ENCODE data around the gene VWA5B2.

Gene VWA5B2

GRCh38 chr3:184228376-184229137 is 828 bp upstream of the VWA5B2 start:
- no peaks in the 10 kb centered on the region for H3K36me3 ChIP-seq (ENCODE audit: insufficient read depth, low read length)
- no peak overlapping the region; the same call in 1 of the 2 replicates for H3K9ac ChIP-seq (ENCODE audit: low read depth, low read length)
- peak overlapping the region; percentile 74; the same call in 1 of the 2 replicates for H2AFZ ChIP-seq (ENCODE audit: low read depth, low read length)
- H3K4me3 ChIP-seq (ENCODE audit: low read depth in 1 of 2, low read length in 2 of 2) = peak overlapping the region in 1 of 2 experiments; percentile 57; a peak in 2 of 4 replicates
- H3K79me2 ChIP-seq (ENCODE audit: insufficient read depth, low read length) = no peaks in the 10 kb centered on the region
- no peak for TF ChIP-seq CTCF (IDR thresholded peaks at IDR 0.05; ENCODE audit: borderline replicate concordance, extremely low read depth, low read length, poor library complexity, severe bottlenecking)
- TF ChIP-seq EZH2 (IDR thresholded peaks at IDR 0.05; ENCODE audit: borderline replicate concordance, low read depth, low read length, severe bottlenecking) = no peak
- ATAC-seq (ENCODE audit: insufficient read depth, low read depth) (no peak), DNase-seq (no peak)
- H3K9me3 ChIP-seq (ENCODE audit: insufficient read depth, low read length, severe bottlenecking) = no peaks in the 10 kb centered on the region
- H3K27me3 ChIP-seq (ENCODE audit: insufficient read depth, low read length, poor library complexity) = peaks cover 45% of the 10 kb centered on the region
- H3K4me1 ChIP-seq (ENCODE audit: insufficient read depth, low read length) = peaks cover 18% of the 10 kb centered on the region
- H4K20me1 ChIP-seq (ENCODE audit: insufficient read depth, low read length) = peaks cover 8% of the 10 kb centered on the region; the same call in 1 of the 2 replicates
- no peak overlapping the region for H3K27ac ChIP-seq (ENCODE audit: low read length)
- H3K4me2 ChIP-seq (ENCODE audit: insufficient read depth, low read length) = peak overlapping the region; percentile 84

GRCh38 chr3:184230081-184230602 is 757 bp downstream of the VWA5B2 start:
- Histone ChIP-seq H3K9me3 (ENCODE audit: insufficient read depth, low read length, severe bottlenecking) (no peaks in the 10 kb centered on the region), H3K9ac (ENCODE audit: low read depth, low read length) (peak overlapping the region; percentile 41; the same call in 1 of the 2 replicates), H4K20me1 (ENCODE audit: insufficient read depth, low read length) (peaks cover 8% of the 10 kb centered on the region; the same call in 1 of the 2 replicates), H3K4me1 (ENCODE audit: insufficient read depth, low read length) (peaks cover 18% of the 10 kb centered on the region), H3K27me3 (ENCODE audit: insufficient read depth, low read length, poor library complexity) (peaks cover 44% of the 10 kb centered on the region), H3K27ac (ENCODE audit: low read length) (no peak overlapping the region), H3K36me3 (ENCODE audit: insufficient read depth, low read length) (no peaks in the 10 kb centered on the region), H2AFZ (ENCODE audit: low read depth, low read length) (no peak overlapping the region), H3K79me2 (ENCODE audit: insufficient read depth, low read length) (no peaks in the 10 kb centered on the region), H3K4me3 (ENCODE audit: low read depth in 1 of 2, low read length in 2 of 2) (peak overlapping the region in 1 of 2 experiments; percentile 57; a peak in 3 of 4 replicates), H3K4me2 (ENCODE audit: insufficient read depth, low read length) (peak overlapping the region; percentile 84)
- ATAC-seq (ENCODE audit: insufficient read depth, low read depth) = no peak
- no peak for DNase-seq
- TF ChIP-seq CTCF (IDR thresholded peaks at IDR 0.05; ENCODE audit: borderline replicate concordance, extremely low read depth, low read length, poor library complexity, severe bottlenecking) (no peak), EZH2 (IDR thresholded peaks at IDR 0.05; ENCODE audit: borderline replicate concordance, low read depth, low read length, severe bottlenecking) (no peak)

- Histone ChIP-seq H4K20me1 (ENCODE audit: insufficient read depth, low read length) (peaks cover 8% of the 10 kb centered on the region; the same call in 1 of the 2 replicates), H3K36me3 (ENCODE audit: insufficient read depth, low read length) (no peaks in the 10 kb centered on the region), H3K27me3 (ENCODE audit: insufficient read depth, low read length, poor library complexity) (peaks cover 42% of the 10 kb centered on the region), H3K27ac (ENCODE audit: low read length) (no peak overlapping the region), H3K4me3 (ENCODE audit: low read depth in 1 of 2, low read length in 2 of 2) (no peak overlapping the region), H3K9me3 (ENCODE audit: insufficient read depth, low read length, severe bottlenecking) (no peaks in the 10 kb centered on the region), H3K79me2 (ENCODE audit: insufficient read depth, low read length) (no peaks in the 10 kb centered on the region), H3K4me1 (ENCODE audit: insufficient read depth, low read length) (peaks cover 18% of the 10 kb centered on the region), H2AFZ (ENCODE audit: low read depth, low read length) (no peak overlapping the region), H3K4me2 (ENCODE audit: insufficient read depth, low read length) (no peak overlapping the region), H3K9ac (ENCODE audit: low read depth, low read length) (no peak overlapping the region)
- TF ChIP-seq CTCF (IDR thresholded peaks at IDR 0.05; ENCODE audit: borderline replicate concordance, extremely low read depth, low read length, poor library complexity, severe bottlenecking) = no peak
- no peak for TF ChIP-seq EZH2 (IDR thresholded peaks at IDR 0.05; ENCODE audit: borderline replicate concordance, low read depth, low read length, severe bottlenecking)
- DNase-seq = no peak
- no peak for ATAC-seq (ENCODE audit: insufficient read depth, low read depth)
These were observed 1.5 kb downstream of the VWA5B2 start for GRCh38 chr3:184230603-184231528.
